GM21529 (cell line): ENCODE measurements around the gene RIT2.
"Not testable (repeated sequence)": the region's sequence is repeated elsewhere in the genome, so short reads cannot be mapped to it uniquely, and the experiment has no call there.

ENCODE experiments used
- ATAC-seq: cut with Tn5 transposase; IDR thresholded peaks from one replicate; pipeline ENCODE4 v1.9.1; 2021; ENCODE audit not compliant: unreplicated experiment

Gene RIT2

DNA sequence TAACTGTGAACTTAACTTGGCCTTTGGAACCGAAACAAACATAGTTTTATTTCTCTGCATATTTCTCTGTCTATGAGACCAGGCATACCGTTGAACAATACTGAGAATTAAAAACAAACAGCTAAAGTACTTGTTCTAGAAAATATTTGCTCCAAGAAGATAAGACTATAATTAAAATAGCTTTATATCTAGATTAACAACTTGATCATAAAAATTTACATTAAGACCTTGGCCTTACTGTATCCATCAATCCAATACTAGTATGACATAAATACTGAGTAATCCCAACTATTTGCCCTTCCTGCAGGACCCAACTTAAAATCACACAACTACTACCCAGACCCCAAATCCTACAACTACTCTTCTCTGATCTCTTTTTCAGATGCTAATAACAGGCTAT is 260.9 kb downstream of the RIT2 start:
- ATAC-seq = no peak

DNA sequence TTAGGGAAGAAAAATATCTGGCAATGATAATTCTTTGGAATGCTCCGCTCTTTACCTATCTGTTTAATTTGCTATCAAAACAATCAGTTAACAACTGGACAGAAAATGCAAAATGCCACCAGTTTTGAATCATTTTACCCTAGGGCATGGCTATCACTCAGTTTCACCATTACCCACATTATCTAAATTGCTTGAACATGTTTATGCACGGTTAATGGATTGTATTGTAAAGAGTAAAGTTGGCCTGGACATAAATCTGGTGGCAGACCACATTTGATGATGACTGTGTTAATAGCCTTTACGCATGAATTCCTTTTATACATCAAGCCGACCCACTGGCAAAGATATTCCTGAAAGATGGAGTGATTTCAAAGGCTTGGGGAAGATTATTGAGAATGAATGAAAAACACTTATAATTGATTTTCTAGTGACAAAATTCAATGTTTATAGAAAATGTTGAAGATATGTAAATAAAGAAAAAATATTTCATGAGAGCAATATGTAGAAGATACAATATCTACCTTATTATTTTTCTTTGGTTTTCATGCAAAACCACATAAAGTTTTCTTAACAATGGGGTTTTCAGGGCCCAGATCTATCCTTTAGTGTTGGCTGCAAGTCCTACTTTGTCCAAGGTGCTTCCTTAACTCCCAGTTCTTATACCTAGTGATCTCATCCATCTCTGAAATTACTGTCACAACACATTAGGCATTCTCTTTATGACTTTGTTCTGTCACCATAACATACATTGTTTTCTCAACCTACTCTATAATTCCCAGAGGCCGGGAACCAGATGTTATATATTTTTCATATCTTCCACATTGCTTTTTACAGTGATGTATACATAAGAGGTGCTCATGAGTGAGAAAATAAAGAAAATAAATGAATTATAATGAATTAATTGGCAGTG is 265.1 kb downstream of the RIT2 start:
- no peak for ATAC-seq

DNA sequence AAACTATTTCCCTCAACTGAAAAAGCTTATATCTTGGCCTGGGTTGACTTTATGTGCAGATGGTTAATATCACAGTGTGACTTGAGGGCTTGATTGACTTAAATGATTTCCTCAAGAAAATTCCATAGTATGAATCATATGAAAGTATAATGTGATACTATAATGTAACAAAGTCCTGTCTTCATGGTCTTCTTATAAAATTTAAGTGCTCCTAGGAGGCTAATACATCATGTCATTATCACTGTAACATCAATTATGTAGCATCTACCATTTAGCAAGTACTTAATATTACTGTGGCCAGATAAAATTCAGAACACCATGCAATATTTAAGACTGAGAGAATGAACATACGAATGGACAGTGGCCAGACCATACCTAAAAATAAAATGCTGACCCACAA is 276.1 kb downstream of the RIT2 start:
- no peak for ATAC-seq

DNA sequence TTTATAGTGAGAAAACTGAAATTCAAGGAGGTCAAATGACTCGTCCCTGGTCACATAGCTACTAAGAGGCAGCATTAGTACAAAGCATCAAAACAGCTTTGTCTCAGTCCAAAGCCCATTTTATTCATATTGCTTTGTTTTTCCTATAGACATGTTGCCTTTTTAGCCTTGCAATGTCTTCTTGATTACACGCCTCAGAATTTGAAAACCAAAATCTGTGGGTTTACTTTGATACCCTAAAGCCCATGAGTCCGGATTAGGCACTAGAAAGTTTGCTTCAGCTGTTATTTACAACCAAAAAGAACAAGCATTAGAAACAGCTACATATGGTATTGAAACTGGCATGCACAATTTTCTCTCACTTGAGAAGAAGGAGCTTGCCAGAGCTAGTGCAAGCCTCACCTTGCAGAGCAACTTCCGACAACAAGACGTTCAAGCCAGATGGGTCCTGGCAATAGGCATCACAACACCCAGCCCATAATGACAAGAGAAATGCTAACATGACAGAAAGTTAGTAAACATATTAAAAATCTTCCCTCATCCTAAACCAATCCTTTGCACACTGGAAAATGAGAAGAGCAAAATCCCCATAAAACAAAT is 276.8 kb downstream of the RIT2 start:
- ATAC-seq = no peak

DNA sequence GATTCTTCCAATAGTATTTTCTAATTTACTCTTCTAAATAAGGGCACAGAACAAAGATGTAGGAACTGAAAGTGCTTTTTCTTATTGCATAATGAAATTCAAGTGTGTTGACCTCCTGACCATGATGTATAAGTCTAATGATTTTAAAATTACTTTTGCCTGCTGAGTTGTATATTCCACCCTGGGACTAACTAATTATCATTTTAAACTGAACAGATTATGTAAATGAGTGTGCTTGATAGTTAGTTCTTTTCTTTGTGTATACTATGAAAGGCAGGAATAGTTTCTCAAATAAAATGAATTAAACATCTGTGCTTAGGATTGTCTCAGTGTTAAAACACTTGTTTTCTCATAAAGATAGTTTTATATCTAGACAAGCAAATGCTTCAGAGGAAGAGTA is 284.5 kb downstream of the RIT2 start:
- ATAC-seq = no peak

DNA sequence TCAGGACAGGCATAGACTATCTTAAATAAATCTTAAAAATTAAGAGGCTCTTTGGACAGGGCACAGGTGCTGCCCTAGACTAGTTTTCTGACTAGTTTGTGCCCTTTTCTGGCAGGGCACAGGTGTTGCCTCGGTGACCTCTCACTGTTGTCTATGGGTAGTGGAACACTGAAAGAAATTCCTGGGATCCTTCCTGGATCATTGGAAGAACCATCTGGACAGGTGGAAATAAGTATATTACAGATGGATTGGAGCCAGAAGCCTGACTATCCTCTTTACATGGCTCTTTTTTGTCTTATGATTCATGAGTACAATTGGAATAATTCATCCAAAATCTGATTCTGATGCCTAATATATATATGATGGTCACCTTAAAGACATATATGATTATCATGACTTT is 286.6 kb downstream of the RIT2 start:
- no peak for ATAC-seq

DNA sequence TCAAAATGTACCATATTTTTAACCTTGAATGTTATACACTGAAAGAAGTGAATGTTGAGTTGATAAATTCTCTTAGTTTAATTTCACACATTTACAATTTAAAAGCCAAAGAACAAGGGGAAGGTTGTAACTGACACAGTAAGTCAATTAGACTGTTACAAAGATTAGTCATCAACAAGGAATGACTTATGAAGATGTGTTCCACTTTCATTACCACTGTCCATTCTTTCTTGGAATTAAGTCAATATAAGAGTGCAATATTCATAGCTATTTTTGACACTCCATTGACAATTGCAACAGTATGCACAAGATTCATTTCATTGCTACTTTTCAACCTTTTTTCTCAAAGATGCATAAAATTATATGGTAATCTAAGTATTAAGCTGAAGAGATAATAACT is 291.3 kb downstream of the RIT2 start:
- no peak for ATAC-seq

DNA sequence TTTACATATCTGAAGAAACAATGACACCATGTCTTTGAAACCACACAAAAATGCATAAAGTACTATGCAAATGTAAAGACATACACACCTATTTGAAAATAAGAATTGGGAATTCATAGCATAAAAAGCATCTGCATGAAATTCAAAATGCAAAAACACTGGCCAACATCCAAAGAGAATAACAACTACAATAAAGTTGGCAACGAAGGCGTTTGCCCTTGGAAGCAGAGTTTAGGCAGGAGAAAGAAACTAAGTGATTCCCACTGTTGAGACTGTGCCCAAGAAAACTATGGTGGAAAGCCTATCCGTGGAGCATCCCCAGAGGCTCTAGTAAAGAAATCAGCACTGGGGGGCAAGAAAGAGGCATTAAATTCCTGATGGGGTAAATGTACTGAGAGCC is 292.8 kb downstream of the RIT2 start:
- no peak for ATAC-seq

DNA sequence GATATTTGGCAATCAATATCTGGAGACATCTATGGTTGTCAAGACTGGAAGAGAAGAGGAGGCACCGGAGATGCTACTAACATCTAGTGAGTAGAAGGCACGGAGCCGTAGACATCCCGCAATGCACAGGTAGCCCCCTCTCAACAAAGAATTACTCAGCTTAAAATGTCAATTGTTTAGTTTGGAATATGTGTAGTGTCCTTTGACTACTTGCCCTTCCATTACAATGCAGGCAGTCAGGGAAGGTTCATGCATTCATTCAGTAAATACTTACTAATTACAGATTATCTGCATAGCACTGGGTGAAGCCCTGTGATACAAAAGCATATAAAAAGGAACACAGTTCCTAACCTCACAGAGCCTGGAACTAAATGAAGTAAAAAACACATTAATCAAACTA is 294.0 kb downstream of the RIT2 start:
- no peak for ATAC-seq

DNA sequence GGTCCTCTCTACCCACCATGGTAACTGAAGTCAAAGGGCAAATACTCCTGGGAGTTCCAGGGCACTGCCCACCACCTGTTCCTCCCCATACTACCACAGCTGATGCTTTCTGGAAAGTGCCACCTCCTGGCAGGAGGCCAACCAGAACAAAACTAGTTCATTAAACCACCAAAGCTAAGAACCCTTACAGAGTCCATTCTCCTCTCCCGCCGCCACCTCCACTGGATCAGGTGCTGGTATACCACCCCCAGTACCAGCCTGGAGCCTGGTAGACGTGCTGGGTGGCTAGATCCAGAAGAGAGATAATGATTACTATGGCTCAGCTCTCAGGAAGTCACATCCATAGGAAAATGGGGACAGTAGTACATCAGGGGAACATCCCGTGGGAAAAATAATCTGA is 300.9 kb downstream of the RIT2 start:
- ATAC-seq = no peak

DNA sequence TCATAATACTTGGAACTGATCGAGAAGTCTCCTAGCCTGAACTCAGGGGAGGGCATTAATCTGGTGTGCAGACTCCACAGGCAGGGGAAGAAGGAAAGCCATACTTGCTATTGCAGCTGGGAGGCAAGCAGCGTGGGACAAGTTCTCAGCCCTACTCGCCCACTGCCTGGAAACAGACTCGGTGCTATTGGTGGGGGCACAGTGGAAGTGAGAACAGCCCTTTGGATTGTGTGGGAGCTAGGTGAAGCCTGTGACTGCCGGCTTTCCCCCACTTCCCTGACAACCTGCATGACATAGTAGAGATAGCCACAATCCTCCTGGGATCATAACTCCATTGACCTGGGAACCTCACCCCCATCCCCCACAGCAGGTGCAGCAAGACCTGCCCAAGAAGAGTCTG is 301.3 kb downstream of the RIT2 start:
- ATAC-seq = no peak

DNA sequence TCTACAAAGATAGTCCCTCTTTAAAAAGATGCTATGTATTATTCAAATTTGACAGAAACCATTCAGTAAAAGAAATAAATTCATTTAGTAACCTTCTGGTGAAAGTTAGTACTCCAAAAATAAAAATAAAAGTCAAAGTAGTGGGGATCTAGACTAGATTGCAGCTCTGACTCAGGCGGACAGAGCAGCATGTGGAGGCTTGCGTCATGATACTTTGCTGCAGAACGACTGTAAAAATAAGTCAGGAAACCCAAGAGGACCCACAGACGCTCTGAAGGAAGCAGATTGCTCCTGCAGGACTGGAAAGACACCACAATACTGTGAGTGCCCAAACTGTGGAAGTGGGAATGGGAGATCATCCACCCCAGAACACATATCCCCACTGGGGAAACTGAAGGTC is 301.9 kb downstream of the RIT2 start:
- ATAC-seq = no peak

DNA sequence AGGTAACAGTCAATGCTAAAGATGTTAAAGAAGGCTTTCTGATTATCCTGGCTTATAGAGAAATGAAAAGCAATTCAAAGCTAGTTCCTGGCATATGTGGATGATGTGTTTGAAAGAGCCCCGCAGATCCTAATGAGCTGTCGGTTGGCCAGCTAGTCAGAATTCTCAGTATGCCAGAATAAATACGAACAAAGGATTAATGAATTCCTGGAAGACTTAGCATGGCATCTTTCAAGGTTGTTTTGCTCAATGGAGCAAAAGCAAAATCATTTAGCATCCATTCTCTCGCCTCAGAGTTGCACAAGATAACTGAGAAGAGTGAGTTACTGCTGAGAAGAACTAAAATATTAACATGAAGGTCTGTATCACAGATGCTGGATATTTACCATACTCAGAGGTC is 307.6 kb downstream of the RIT2 start:
- no peak for ATAC-seq

DNA sequence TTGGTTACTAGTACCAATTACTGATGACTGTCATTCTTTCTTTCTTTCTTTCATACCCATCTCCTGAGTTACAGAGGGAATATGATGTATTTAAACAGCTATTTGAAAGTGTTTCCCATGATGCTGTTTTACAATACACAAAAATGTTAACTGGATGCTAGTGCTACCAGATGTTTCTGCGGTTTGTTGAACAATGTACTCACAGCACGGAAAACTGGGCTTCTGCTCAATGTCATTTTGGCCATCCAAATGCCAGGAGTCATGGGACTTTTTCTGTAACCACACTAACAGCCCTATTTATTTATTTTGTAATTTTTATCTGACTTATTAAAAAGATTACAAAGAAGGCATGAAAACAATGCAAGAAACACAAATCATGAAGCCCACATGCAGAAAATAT is 313.8 kb downstream of the RIT2 start:
- ATAC-seq = no peak

DNA sequence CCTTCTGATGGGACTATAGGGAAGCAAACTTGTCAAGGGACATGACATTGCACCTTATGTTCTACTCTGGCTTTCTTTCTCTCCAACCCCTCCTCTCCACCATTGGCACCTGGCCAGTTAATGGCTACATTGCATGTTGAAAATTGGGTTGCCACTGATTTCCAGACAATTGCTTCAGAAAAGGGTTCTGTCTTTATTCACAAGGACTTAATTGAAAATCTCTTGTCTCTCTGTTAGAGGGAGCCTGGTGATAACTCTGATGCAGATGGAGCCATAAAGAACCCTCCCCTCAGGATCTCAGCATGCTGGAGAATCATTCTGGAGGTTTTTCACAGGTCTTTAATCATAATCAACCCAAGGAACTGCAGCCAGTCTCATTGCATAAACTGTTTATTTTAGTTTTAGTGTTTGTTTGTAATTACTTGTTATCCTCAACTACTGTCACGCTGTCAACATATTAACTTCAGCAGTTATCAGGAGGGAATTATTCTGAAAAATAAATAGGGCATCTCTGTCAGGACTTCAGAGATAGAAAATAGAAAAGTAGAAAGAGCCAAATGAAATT is 316.8 kb downstream of the RIT2 start:
- ATAC-seq = no peak

DNA sequence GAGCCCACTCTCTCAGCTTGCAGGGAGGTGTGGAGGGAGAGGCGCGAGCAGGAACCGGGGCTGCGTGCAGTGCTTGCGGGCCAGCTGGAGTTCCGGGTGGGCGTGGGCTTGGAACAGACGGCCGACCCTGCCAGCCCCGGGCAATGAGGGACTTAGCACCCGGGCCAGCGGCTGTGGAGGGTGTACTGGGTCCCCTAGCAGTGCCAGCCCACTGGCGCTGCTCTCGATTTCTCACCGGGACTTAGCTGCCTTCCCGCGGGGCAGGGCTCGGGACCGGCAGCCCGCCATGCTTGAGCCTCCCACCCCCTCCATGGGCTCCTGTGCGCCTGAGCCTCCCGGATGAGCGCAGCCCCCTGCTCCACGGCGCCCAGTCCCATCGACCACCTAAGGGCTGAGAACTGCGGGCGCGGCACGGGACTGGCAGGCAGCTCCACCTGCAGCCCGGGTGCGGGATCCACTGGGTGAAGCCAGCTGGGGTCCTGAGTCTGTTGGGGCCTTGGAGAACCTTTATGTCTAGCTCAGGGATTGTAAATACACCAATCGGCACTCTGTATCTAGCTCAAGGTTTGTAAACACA is 320.2 kb downstream of the RIT2 start:
- not testable (repeated sequence) for ATAC-seq

DNA sequence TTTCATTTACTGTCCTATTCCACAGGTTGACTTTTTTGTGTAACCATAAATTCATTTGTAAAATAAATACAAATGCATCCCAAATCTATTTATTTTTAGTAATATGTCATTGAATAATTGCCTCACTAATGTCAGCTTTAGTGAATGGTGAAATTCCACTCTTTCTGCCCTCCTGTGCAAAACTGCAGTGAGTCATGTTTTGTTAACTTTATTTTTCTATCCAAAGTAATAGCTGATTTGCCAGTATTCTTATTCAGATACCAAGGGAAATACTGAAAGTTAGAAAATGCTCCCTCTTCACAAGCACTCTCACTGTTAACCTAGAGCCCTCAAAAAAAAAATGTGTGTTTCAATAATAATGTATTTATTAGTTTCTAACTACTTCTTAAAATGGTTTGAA is 322.8 kb downstream of the RIT2 start:
- ATAC-seq = no peak

DNA sequence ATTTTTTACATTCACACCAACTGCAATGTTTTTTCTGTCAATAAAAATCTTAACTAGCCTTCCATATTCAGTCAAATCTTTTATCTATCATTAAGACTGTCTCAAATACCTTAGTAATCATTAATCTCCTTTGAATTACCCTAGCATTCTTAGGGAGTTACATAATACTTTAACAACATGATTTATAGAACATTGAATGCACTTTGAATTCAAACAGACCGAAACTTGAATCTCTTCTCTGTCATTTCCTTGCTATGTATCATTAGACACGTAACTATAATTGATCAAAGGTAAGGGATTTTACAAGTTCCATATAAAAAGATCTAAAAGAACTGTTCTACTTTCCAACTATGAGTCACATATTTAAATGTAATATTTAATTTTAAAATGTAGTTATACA is 330.9 kb downstream of the RIT2 start:
- ATAC-seq = no peak

DNA sequence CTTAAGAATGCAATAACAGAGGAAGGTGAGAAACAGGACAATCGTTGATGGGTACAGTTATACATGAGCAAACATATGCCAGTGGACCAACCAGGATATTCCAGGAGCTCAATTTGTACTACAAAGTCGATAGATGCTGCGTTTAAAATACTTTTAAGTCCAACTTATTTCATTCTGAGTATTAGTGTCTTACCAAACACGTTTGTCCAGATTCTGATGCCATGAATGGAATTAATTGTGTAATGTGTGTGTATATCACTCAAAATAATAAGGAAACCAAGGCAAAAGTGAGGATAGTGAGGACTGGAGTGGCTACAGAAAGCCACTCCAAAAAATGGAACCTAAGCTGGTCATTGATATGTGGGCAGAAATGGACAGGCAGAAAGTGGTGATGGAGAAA is 332.6 kb downstream of the RIT2 start:
- ATAC-seq = no peak

DNA sequence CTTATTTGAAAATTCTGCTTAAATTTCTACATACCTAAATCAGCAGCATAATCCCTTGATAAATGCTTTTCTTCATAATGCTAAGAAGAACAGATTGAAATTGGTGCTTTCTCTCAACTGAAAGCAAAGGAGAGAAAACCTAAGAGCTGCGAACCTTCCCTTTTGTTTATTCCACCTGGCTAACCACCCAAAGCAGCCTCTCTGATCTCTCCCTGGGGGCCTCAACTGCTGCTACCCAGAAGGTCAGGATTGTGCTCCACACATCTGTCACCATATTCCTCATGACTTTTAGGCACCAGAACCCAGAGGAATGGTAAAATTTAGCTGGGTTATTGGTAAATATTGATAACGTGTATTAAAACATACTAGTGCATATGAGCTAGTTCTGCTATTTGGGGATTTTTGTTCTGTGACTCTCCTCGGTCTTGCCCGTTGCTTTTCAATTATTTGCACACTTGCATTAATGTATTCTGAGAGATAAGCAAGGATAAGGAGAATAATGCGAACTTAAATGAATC is 334.1 kb downstream of the RIT2 start:
- no peak for ATAC-seq

DNA sequence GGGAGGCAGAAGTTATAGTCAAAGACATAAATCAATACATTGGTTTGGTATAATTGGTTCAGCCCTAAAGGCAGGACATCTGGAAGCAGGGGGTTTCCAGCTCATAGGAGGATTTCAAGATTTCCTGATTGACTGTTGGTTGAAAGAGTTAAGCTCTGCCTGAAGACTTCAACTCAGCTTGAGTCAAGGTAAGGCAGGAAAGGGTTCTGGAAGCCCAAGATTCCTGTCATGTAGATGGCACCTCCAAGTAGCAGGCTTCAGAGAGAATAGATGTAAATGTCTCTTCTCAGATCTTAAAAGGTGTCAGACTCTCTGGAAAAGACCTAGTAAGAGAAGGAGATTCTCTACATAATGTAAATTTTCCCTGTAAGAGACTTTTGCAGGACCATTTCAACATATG is 335.3 kb downstream of the RIT2 start:
- no peak for ATAC-seq
